A549 (cell line): ENCODE measurements around the gene NXN. TPM values are rescaled to one million over a fixed set of nuclear protein-coding genes. Genes with fewer than 3 reads are reported as not detected.
"Not testable (repeated sequence)": the region's sequence is repeated elsewhere in the genome, so short reads cannot be mapped to it uniquely, and the experiment has no call there.

Experiments used
- ATAC-seq, 2 experiments: fragments of 200-7000 bp in 1 of 2; fragments of >200 bp in 1 of 2; cut with Nextera tagmentation in 1 of 2; cut with Tn5 transposase in 1 of 2; 3 replicates each; pipeline versions ENCODE4 v1.8.0 to v1.9.1; 2018 to 2020; ENCODE audit warnings: mild to moderate bottlenecking in 1 of 2, moderate library complexity in 1 of 2
- CTCF ChIA-PET: fragments of 300-600 bp; sonication (Branson Sonifier 250); formaldehyde crosslinking; extraction: SDS; loops from one replicate; lab custom pipeline; 2021; ENCODE audit warnings: antibody characterized with exemption, inconsistent platforms; lab: Yijun Ruan, JAX
- POLR2A ChIA-PET: fragments of 350-600 bp; formaldehyde crosslinking; extraction: SDS; loops from one replicate; lab custom pipeline; 2021; ENCODE audit warnings: antibody characterized with exemption, inconsistent platforms; lab: Yijun Ruan, JAX
- DNase-seq, 2 experiments: peaks; one replicate each; pipeline versions ENCODE4 v3.0.0 to v3.0.0-alpha.2; 2011 to 2016; ENCODE audit warnings: low read depth in 1 of 2, low spot score in 1 of 2
- FAIRE-seq: peaks from 2 replicates; lab custom pipeline; 2011; peaks lifted over from hg19 to GRCh38; lab: Jason Lieb, UNC
- H3K27ac ChIP-seq, 2 experiments: fragments of >200 bp; sonication (Bioruptor Twin); formaldehyde crosslinking; 3 replicates each; pipeline ENCODE4 v1.5.1; 2016 to 2017
- H3K4me1 ChIP-seq: fragments of >200 bp; sonication (Bioruptor Twin); formaldehyde crosslinking; 3 replicates; pipeline ENCODE4 v1.6.1; 2016
- H3K4me2 ChIP-seq: fragments of >200 bp; sonication (Bioruptor Twin); formaldehyde crosslinking; 3 replicates; pipeline ENCODE4 v1.6.1; 2016
- H3K4me3 ChIP-seq: fragments of >200 bp; sonication (Bioruptor Twin); formaldehyde crosslinking; 3 replicates; pipeline ENCODE4 v1.5.1; 2016
- H3K9me3 ChIP-seq: fragments of >200 bp; sonication (Bioruptor Twin); formaldehyde crosslinking; 3 replicates; pipeline ENCODE4 v1.6.1; 2016
- ATOH8 ChIP-seq: fragments of 250-450 bp; sonication (Bioruptor Pico); IDR thresholded peaks from 2 replicates; pipeline ENCODE4 v1.5.0; 2020; ENCODE audit warnings: low read depth, mild to moderate bottlenecking, moderate library complexity
- BHLHE40 ChIP-seq: IDR thresholded peaks from 2 replicates; pipeline ENCODE4 v1.6.1; 2012; ENCODE audit warnings: low read depth, low read length, inconsistent platforms
- CBX2 ChIP-seq: fragments of 200-600 bp; sonication (generic); IDR thresholded peaks from 2 replicates; pipeline ENCODE4 v1.6.1; 2016; ENCODE audit warnings: low read depth, mild to moderate bottlenecking, borderline replicate concordance
- CEBPB ChIP-seq, 2 experiments: fragments of >200 bp in 1 of 2; sonication (Bioruptor Twin) in 1 of 2; formaldehyde crosslinking in 1 of 2; IDR thresholded peaks; 2 replicates each; pipeline ENCODE4 v1.6.1; 2012 to 2016
- CTCF ChIP-seq: fragments of >200 bp; sonication (Bioruptor Twin); formaldehyde crosslinking; IDR thresholded peaks from 3 replicates; pipeline ENCODE4 v1.5.1; 2016
- EHMT2 ChIP-seq: fragments of 200-600 bp; sonication (generic); IDR thresholded peaks from 2 replicates; pipeline ENCODE4 v1.6.1; 2016; ENCODE audit warnings: antibody characterized with exemption, low read depth, mild to moderate bottlenecking, moderate library complexity
- ELK1 ChIP-seq: fragments of 150-350 bp; IDR thresholded peaks from 2 replicates; pipeline ENCODE4 v1.6.1; 2014; ENCODE audit warnings: low read depth, mild to moderate bottlenecking, low read length
- FOSL2 ChIP-seq, 2 experiments: fragments of 450-650 bp in 1 of 2; fragments of >200 bp in 1 of 2; sonication (Bioruptor Twin) in 1 of 2; formaldehyde crosslinking; IDR thresholded peaks; 2 replicates each; pipeline versions ENCODE4 v1.5.0 to v1.6.1; 2016 to 2020; ENCODE audit warnings: mild to moderate bottlenecking in 1 of 2, moderate library complexity in 1 of 2
- FOXS1 ChIP-seq: fragments of 250-450 bp; sonication (Bioruptor Pico); IDR thresholded peaks from 2 replicates; pipeline ENCODE4 v1.5.0; 2020; ENCODE audit warnings: mild to moderate bottlenecking, moderate library complexity
- HES2 ChIP-seq: fragments of >200 bp; sonication (Bioruptor Twin); formaldehyde crosslinking; IDR thresholded peaks from 2 replicates; pipeline ENCODE4 v1.6.1; 2016
- HEYL ChIP-seq: fragments of 250-450 bp; sonication (Bioruptor Pico); IDR thresholded peaks from 2 replicates; pipeline ENCODE4 v1.8.0; 2021; ENCODE audit warnings: mild to moderate bottlenecking, moderate library complexity
- HMGXB4 ChIP-seq: fragments of 250-450 bp; sonication (Bioruptor Pico); IDR thresholded peaks from 2 replicates; pipeline ENCODE4 v1.5.0; 2021; ENCODE audit warnings: mild to moderate bottlenecking, moderate library complexity, borderline replicate concordance
- HOXB5 ChIP-seq: fragments of 250-450 bp; sonication (Bioruptor Pico); IDR thresholded peaks from 2 replicates; pipeline ENCODE4 v1.5.0; 2020; ENCODE audit warnings: mild to moderate bottlenecking, moderate library complexity
- JUN ChIP-seq, 2 experiments: fragments of >200 bp; sonication (Bioruptor Twin); formaldehyde crosslinking; IDR thresholded peaks; 2 replicates in 1 of 2; 3 replicates in 1 of 2; pipeline ENCODE4 v1.6.1; 2016 to 2017
- KDM5A ChIP-seq: fragments of 200-600 bp; sonication (generic); IDR thresholded peaks from 2 replicates; pipeline ENCODE4 v1.6.1; 2016; ENCODE audit warnings: antibody characterized with exemption, mild to moderate bottlenecking
- MAX ChIP-seq: IDR thresholded peaks from 2 replicates; pipeline ENCODE4 v1.6.1; 2012
- MAZ ChIP-seq: fragments of 150-350 bp; IDR thresholded peaks from 2 replicates; pipeline ENCODE4 v1.6.1; 2014; ENCODE audit warnings: antibody characterized with exemption, low read depth, low read length, borderline replicate concordance
- NFE2L2 ChIP-seq: fragments of 150-350 bp; conservative IDR thresholded peaks from 2 replicates; pipeline ENCODE4 v1.6.1; 2014; ENCODE audit warnings: low read length
- NR3C1 ChIP-seq: fragments of >200 bp; sonication (Bioruptor Twin); formaldehyde crosslinking; IDR thresholded peaks from 3 replicates; pipeline ENCODE4 v1.6.1; 2017
- PBX3 ChIP-seq: IDR thresholded peaks from 2 replicates; pipeline ENCODE4 v1.6.1; 2012
- PHF8 ChIP-seq: fragments of 200-600 bp; sonication (generic); IDR thresholded peaks from 2 replicates; pipeline ENCODE4 v1.6.1; 2016; ENCODE audit warnings: low read depth, mild to moderate bottlenecking, antibody characterized with exemption, moderate library complexity, borderline replicate concordance
- POLR2AphosphoS2 ChIP-seq: conservative IDR thresholded peaks from 2 replicates; pipeline ENCODE4 v1.6.1; 2012; ENCODE audit warnings: low read length, improper control_type of control experiment, inconsistent platforms
- RAD21 ChIP-seq, 2 experiments: fragments of >200 bp in 1 of 2; sonication (Bioruptor Twin) in 1 of 2; formaldehyde crosslinking in 1 of 2; IDR thresholded peaks in 1 of 2; conservative IDR thresholded peaks in 1 of 2; 2 replicates in 1 of 2; 3 replicates in 1 of 2; pipeline ENCODE4 v1.6.1; 2012 to 2018; ENCODE audit warnings: inconsistent platforms in 1 of 2
- RNF2 ChIP-seq: fragments of 200-600 bp; sonication (generic); IDR thresholded peaks from 2 replicates; pipeline ENCODE4 v1.6.1; 2016; ENCODE audit warnings: low read depth, mild to moderate bottlenecking, antibody characterized with exemption, moderate library complexity, borderline replicate concordance
- SREBF2 ChIP-seq: fragments of 450-650 bp; IDR thresholded peaks from 2 replicates; pipeline ENCODE4 v1.6.1; 2014; ENCODE audit warnings: mild to moderate bottlenecking, moderate library complexity
- ZFP36 ChIP-seq: fragments of 450-650 bp; IDR thresholded peaks from 2 replicates; pipeline ENCODE4 v1.6.1; 2014; ENCODE audit warnings: borderline replicate concordance; ENCODE audit not compliant: partially characterized antibody
- ZSCAN20 ChIP-seq: fragments of 250-450 bp; sonication (Bioruptor Pico); IDR thresholded peaks from 2 replicates; pipeline ENCODE4 v1.8.0; 2022; ENCODE audit warnings: mild to moderate bottlenecking, moderate library complexity
- WGBS: methylation state at CpG from one replicate; pipeline ENCODE4 v1.1.6; 2017; ENCODE audit errors: missing lambda C conversion rate; 5-methylcytosine and 5-hydroxymethylcytosine counted together
- polyA plus RNA-seq, 4 experiments: library from polyadenylated mRNA; depleted of rRNA in 3 of 4; stranded (reverse); fragments of >200 nt; fragmentation: RNase III in 1 of 4; extraction: RNeasy Plus Mini Kit Qiagen cat#74134 plus additional on column Dnase treatment in 1 of 4; gene quantifications; 2 replicates in 3 of 4; 3 replicates in 1 of 4; pipeline ENCODE4 v1.2.3, GENCODE V29; 2011 to 2017

The NXN gene
- polyA plus RNA-seq, 2 of the 4 experiments (the other 2 are of a cell fraction), result 24.6 to 31.1 TPM

- TF ChIP-seq CTCF (no peak), NR3C1 (no peak), HOXB5 (CRISPR knock-in tag) (no peak), EHMT2 (no peak), CBX2 (no peak), FOXS1 (CRISPR knock-in tag) (no peak), FOSL2 (IDR thresholded peaks at IDR 0.05) (no peak), FOSL2 (CRISPR knock-in tag; IDR thresholded peaks at IDR 0.05) (peak; percentile 44), HES2 (peak; percentile 37; the same call in 1 of the 2 replicates), RNF2 (no peak), HMGXB4 (CRISPR knock-in tag) (no peak), SREBF2 (no peak), ZSCAN20 (no peak), POLR2AphosphoS2 (no peak), KDM5A (no peak), ELK1 (no peak), PBX3 (no peak), ZFP36 (no peak), BHLHE40 (no peak), RAD21 (conservative IDR thresholded peaks at IDR 0.05 in 1 of 2, IDR thresholded peaks at IDR 0.05 in 1 of 2) (no peak), PHF8 (no peak)
- TF ChIP-seq, all 56 proteins: peak for 10
Measured at GRCh38 chr17:954431-955164, 25.0 kb downstream of the NXN start (continued).

- POLR2A ChIA-PET, result no interaction called here
- Histone ChIP-seq H3K27ac (peak overlapping the region; percentile 66 to 90; a peak in 4 of 6 replicates), H3K9me3 (0 out of 3 replicates have a peak, but pooled peaks cover 3% of the 10 kb centered on the region), H3K4me2 (no peak overlapping the region), H3K4me3 (no peak overlapping the region), H3K4me1 (peaks cover 63% of the 10 kb centered on the region)
- DNase-seq, result no peak
- no peak for ATAC-seq
- FAIRE-seq, result no peak
- 93% methylated on average over 16 of the region's 16 CpGs for WGBS
- CTCF ChIA-PET, result no interaction called here
- TF ChIP-seq POLR2AphosphoS2, result no peak
- no peak for TF ChIP-seq CBX2
- TF ChIP-seq MAX, result no peak
- no peak for TF ChIP-seq NFE2L2
- TF ChIP-seq MAZ, result no peak
- no peak for TF ChIP-seq KDM5A
- no peak for TF ChIP-seq RNF2
- TF ChIP-seq CEBPB (IDR thresholded peaks at IDR 0.05), result no peak
- no peak for TF ChIP-seq JUN (IDR thresholded peaks at IDR 0.05)
- TF ChIP-seq ATOH8 (CRISPR knock-in tag), result no peak
- no peak for TF ChIP-seq HEYL (CRISPR knock-in tag)
- TF ChIP-seq NR3C1, result no peak
Measured at GRCh38 chr17:953767-954166, 25.8 kb downstream of the NXN start.

- peaks cover 54% of the 10 kb centered on the region for H3K4me1 ChIP-seq
- WGBS, result 95% methylated on average over 6 of the region's 18 CpGs
- H3K9me3 ChIP-seq, H3K4me3 ChIP-seq, FAIRE-seq, CTCF ChIA-PET, POLR2A ChIA-PET, ATAC-seq, H3K4me2 ChIP-seq, DNase-seq: not testable (repeated sequence)
- peak overlapping the region in 1 of 2 experiments; percentile 90; a peak in 2 of 6 replicates for H3K27ac ChIP-seq
Measured at GRCh38 chr17:952592-952991, 27.0 kb downstream of the NXN start.
